ENCODE data around the gene AP5S1.

The AP5S1 gene

GRCh38 chr20:3820048-3820900 lies at the start of gene AP5S1:
AP5S1 (plus strand) TSS chr20:3820547; CDS start chr20:3822118, 1,571 bp downstream.
- DNase-seq (ENCODE audit: low spot score): peak; percentile 94
- peak; percentile 88 for TF ChIP-seq CTCF (IDR thresholded peaks at IDR 0.05; ENCODE audit: borderline replicate concordance, control extremely low read depth, extremely low read depth, insufficient read depth, missing control alignments)
- in situ Hi-C loops (cut with MboI; ENCODE audit: low sequenced_read_pairs, unreplicated experiment): no loop called here

- no peak for DNase-seq (ENCODE audit: low spot score)
- no peak for TF ChIP-seq CTCF (IDR thresholded peaks at IDR 0.05; ENCODE audit: borderline replicate concordance, control extremely low read depth, extremely low read depth, insufficient read depth, missing control alignments)
- in situ Hi-C loops (cut with MboI; ENCODE audit: low sequenced_read_pairs, unreplicated experiment): no loop called here
Measured at GRCh38 chr20:3771552-3772058, 48.7 kb upstream of the AP5S1 start.

- no peak for TF ChIP-seq CTCF (IDR thresholded peaks at IDR 0.05; ENCODE audit: borderline replicate concordance, control extremely low read depth, extremely low read depth, insufficient read depth, missing control alignments)
- DNase-seq (ENCODE audit: low spot score): no peak
- in situ Hi-C loops (cut with MboI; ENCODE audit: low sequenced_read_pairs, unreplicated experiment): no loop called here
Measured at GRCh38 chr20:3775457-3776108, 44.8 kb upstream of the AP5S1 start.

- in situ Hi-C loops (cut with MboI; ENCODE audit: low sequenced_read_pairs, unreplicated experiment): no loop called here
- no peak for DNase-seq (ENCODE audit: low spot score)
- no peak for TF ChIP-seq CTCF (IDR thresholded peaks at IDR 0.05; ENCODE audit: borderline replicate concordance, control extremely low read depth, extremely low read depth, insufficient read depth, missing control alignments)
Measured at GRCh38 chr20:3777381-3777715, 43.0 kb upstream of the AP5S1 start.

GRCh38 chr20:3777716-3778629 lies 42.4 kb upstream of the AP5S1 start:
- in situ Hi-C loops (cut with MboI; ENCODE audit: low sequenced_read_pairs, unreplicated experiment): no loop called here
- peak; percentile 77 for DNase-seq (ENCODE audit: low spot score)
- no peak for TF ChIP-seq CTCF (IDR thresholded peaks at IDR 0.05; ENCODE audit: borderline replicate concordance, control extremely low read depth, extremely low read depth, insufficient read depth, missing control alignments)

- in situ Hi-C loops (cut with MboI; ENCODE audit: low sequenced_read_pairs, unreplicated experiment): no loop called here
- no peak for TF ChIP-seq CTCF (IDR thresholded peaks at IDR 0.05; ENCODE audit: borderline replicate concordance, control extremely low read depth, extremely low read depth, insufficient read depth, missing control alignments)
- DNase-seq (ENCODE audit: low spot score): no peak
Measured at GRCh38 chr20:3778976-3779375, 41.4 kb upstream of the AP5S1 start.

All from GM13976 (cell line).